Osteoblast (primary cell): ENCODE results near the gene SORCS2. TPM values are rescaled to one million over a fixed set of nuclear protein-coding genes. Genes with fewer than 3 reads are reported as not detected.

ENCODE experiments used
- DNase-seq: peaks from one replicate; pipeline ENCODE4 v3.0.0; 2011; ENCODE audit warnings: low spot score, mixed read lengths; ENCODE audit not compliant: insufficient read length; ENCODE audit errors: missing footprints
- H2AFZ ChIP-seq: 2 replicates; pipeline ENCODE4 v1.6.0; 2011; ENCODE audit warnings: mild to moderate bottlenecking, low read length
- H3K27ac ChIP-seq: 2 replicates; pipeline ENCODE4 v1.5.1; 2011; ENCODE audit warnings: mild to moderate bottlenecking, low read depth, low read length, moderate library complexity
- H3K27me3 ChIP-seq: 2 replicates; pipeline ENCODE4 v1.6.0; 2012; ENCODE audit warnings: mild to moderate bottlenecking, control low read depth, inconsistent platforms, low read length, moderate library complexity; ENCODE audit not compliant: insufficient read depth
- H3K36me3 ChIP-seq: 2 replicates; pipeline ENCODE4 v1.5.1; 2011; ENCODE audit warnings: mild to moderate bottlenecking, low read length, control low read depth, moderate library complexity; ENCODE audit not compliant: insufficient read depth
- H3K4me1 ChIP-seq: 2 replicates; pipeline ENCODE4 v1.5.1; 2011; ENCODE audit warnings: mild to moderate bottlenecking, low read length, control low read depth, moderate library complexity; ENCODE audit not compliant: insufficient read depth
- H3K4me2 ChIP-seq: 2 replicates; pipeline ENCODE4 v1.6.0; 2011; ENCODE audit warnings: mild to moderate bottlenecking, low read length; ENCODE audit not compliant: insufficient read depth
- H3K4me3 ChIP-seq: fragments of 200-600 bp; sonication (generic); 3 replicates; pipeline ENCODE4 v1.5.1; 2012; ENCODE audit warnings: mild to moderate bottlenecking, low read length, inconsistent platforms; ENCODE audit not compliant: insufficient read depth
- H3K79me2 ChIP-seq: 2 replicates; pipeline ENCODE4 v1.6.0; 2012; ENCODE audit warnings: mild to moderate bottlenecking, low read length, control low read depth, inconsistent platforms; ENCODE audit not compliant: insufficient read depth
- H3K9me3 ChIP-seq: 2 replicates; pipeline ENCODE4 v1.5.1; 2011; ENCODE audit warnings: low read depth, low read length, control low read depth
- H4K20me1 ChIP-seq: 2 replicates; pipeline ENCODE4 v1.6.0; 2012; ENCODE audit warnings: mild to moderate bottlenecking, low read length, control low read depth; ENCODE audit not compliant: insufficient read depth
- CTCF ChIP-seq: IDR thresholded peaks from 2 replicates; pipeline ENCODE4 v1.5.1; 2011; ENCODE audit warnings: mild to moderate bottlenecking, low read depth, low read length, moderate library complexity; ENCODE audit errors: extremely low read depth
- total RNA-seq: library from RNA; depleted of rRNA; stranded (reverse); fragments of >200 nt; gene quantifications from 2 replicates; pipeline ENCODE4 v1.2.3, GENCODE V29; 2012

SORCS2 gene
- total RNA-seq, 1 donor: 9.0 TPM

- Histone ChIP-seq H3K9me3 (no peaks in the 10 kb centered on the region), H3K4me1 (no peaks in the 10 kb centered on the region), H4K20me1 (no peaks in the 10 kb centered on the region), H3K4me2 (no peak overlapping the region), H3K36me3 (no peaks in the 10 kb centered on the region), H2AFZ (no peak overlapping the region), H3K79me2 (no peaks in the 10 kb centered on the region), H3K27me3 (peaks cover 39% of the 10 kb centered on the region), H3K27ac (no peak overlapping the region), H3K4me3 (no peak overlapping the region)
- TF ChIP-seq CTCF: no peak
- no peak for DNase-seq
These were observed 116.8 kb downstream of the SORCS2 start for GRCh38 chr4:7309181-7309580.

DNA sequence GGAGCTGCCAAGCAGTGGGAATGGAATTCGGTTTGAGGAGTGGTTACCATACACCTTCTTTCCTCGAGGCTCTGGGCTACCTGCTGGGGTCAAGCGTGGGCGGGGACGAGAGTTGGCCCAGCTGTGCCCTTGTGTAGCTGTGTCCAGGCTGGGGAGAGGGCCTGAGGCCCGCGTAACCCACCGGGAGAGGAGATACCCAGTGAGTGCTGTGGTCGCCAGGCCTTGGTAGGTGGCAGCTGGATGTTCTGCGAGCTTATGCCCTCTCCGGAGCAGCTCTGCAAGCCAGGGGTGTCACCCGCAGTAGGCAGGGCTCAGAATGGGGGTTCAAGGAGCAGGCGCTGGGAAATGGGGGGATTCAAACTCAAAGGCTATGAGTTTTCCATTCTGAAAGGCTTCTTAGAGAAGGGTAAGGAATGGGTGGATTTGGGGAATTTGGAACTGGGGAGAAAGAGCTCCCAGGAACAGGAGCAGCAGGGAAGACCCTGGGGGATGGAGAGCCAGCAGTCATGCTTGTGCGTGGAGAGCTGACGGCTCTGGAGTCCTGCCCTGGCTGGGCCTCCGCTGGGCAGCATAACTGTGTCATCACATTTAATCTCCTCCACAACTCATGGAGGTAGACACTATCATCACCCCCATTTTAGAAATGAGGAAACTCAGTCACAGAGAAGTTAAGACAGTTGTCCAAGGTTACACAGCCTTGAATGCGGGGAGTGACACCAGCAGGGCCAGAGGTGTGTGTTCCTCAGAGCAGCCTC, 117.5 kb downstream of the SORCS2 start:
- Histone ChIP-seq H3K36me3 (no peaks in the 10 kb centered on the region), H3K79me2 (no peaks in the 10 kb centered on the region), H4K20me1 (no peaks in the 10 kb centered on the region), H3K4me3 (no peak overlapping the region), H2AFZ (no peak overlapping the region), H3K4me2 (no peak overlapping the region), H3K9me3 (no peaks in the 10 kb centered on the region), H3K27me3 (peaks cover 34% of the 10 kb centered on the region), H3K27ac (no peak overlapping the region), H3K4me1 (no peaks in the 10 kb centered on the region)
- DNase-seq: no peak
- TF ChIP-seq CTCF: no peak

DNA sequence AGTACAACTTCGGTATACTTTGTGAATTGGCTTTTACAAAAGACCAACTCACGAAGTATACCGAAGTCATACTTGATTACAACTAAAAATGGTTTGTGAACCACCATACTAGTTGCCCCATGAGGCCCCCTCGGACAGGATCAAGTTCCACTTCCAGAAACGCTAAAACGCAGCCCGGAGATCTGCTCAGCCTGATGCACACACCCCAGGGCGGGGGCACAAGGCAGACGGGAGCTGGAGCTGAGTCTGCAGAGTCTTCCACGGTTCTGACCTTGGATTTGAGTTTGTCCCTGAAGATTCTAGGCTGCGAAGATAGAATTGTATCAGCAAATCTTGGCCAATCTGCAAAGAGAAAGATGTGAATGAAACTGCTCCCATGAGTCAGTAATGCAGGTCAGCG, 118.1 kb downstream of the SORCS2 start:
- H4K20me1 ChIP-seq: no peaks in the 10 kb centered on the region
- no peaks in the 10 kb centered on the region for H3K36me3 ChIP-seq
- H3K9me3 ChIP-seq: no peaks in the 10 kb centered on the region
- TF ChIP-seq CTCF: no peak
- H3K27me3 ChIP-seq: peaks cover 34% of the 10 kb centered on the region
- H3K4me1 ChIP-seq: no peaks in the 10 kb centered on the region
- no peaks in the 10 kb centered on the region for H3K79me2 ChIP-seq
- no peak for DNase-seq
- no peak overlapping the region for H3K4me2 ChIP-seq
- H3K27ac ChIP-seq: no peak overlapping the region
- no peak overlapping the region for H3K4me3 ChIP-seq
- no peak overlapping the region for H2AFZ ChIP-seq

- no peaks in the 10 kb centered on the region for H3K4me1 ChIP-seq
- no peak overlapping the region for H3K4me3 ChIP-seq
- H3K27ac ChIP-seq: no peak overlapping the region
- H3K36me3 ChIP-seq: no peaks in the 10 kb centered on the region
- H3K27me3 ChIP-seq: peaks cover 33% of the 10 kb centered on the region
- no peak overlapping the region for H2AFZ ChIP-seq
- no peaks in the 10 kb centered on the region for H3K79me2 ChIP-seq
- H3K9me3 ChIP-seq: no peaks in the 10 kb centered on the region
- TF ChIP-seq CTCF: no peak
- no peaks in the 10 kb centered on the region for H4K20me1 ChIP-seq
- no peak overlapping the region for H3K4me2 ChIP-seq
- no peak for DNase-seq
These were observed 118.9 kb downstream of the SORCS2 start for GRCh38 chr4:7311205-7311604.
